NCI-H2107 treated with DMSO at 0.1 percent for 48 hours (cell line): ENCODE measurements around the gene MAST4.

ENCODE experiments used
- DNase-seq: peaks from one replicate; lab custom pipeline; 2025; ENCODE audit not compliant: unreplicated experiment; lab: John Stamatoyannopoulos, UW

MAST4 gene

GRCh38 chr5:66985417-66985816 is 389.2 kb downstream of the MAST4 start:
- no peak for DNase-seq

GRCh38 chr5:66986009-66986408 is 389.8 kb downstream of the MAST4 start:
- DNase-seq, result no peak

- DNase-seq, result no peak
Observed at GRCh38 chr5:66986534-66986933, 390.3 kb downstream of the MAST4 start.

GRCh38 chr5:66987126-66987525 is 390.9 kb downstream of the MAST4 start:
- DNase-seq, result no peak

GRCh38 chr5:66987540-66987939 is 391.3 kb downstream of the MAST4 start:
- no peak for DNase-seq

GRCh38 chr5:66987949-66988838 is 392.0 kb downstream of the MAST4 start:
- DNase-seq, result peak; percentile 10

GRCh38 chr5:66989286-66989685 is 393.1 kb downstream of the MAST4 start:
- peak; percentile 36 for DNase-seq

- no peak for DNase-seq
Observed at GRCh38 chr5:66989781-66990180, 393.6 kb downstream of the MAST4 start.

GRCh38 chr5:66991746-66992145 is 395.6 kb downstream of the MAST4 start:
- no peak for DNase-seq

GRCh38 chr5:66992547-66992946 is 396.4 kb downstream of the MAST4 start:
- DNase-seq, result no peak

GRCh38 chr5:66993448-66993847 is 397.3 kb downstream of the MAST4 start:
- no peak for DNase-seq

GRCh38 chr5:66993882-66994281 is 397.7 kb downstream of the MAST4 start:
- no peak for DNase-seq

GRCh38 chr5:66994790-66995189 is 398.6 kb downstream of the MAST4 start:
- DNase-seq, result no peak

GRCh38 chr5:67000794-67001475 is 404.7 kb downstream of the MAST4 start:
- no peak for DNase-seq

GRCh38 chr5:67002832-67003684 is 406.9 kb downstream of the MAST4 start:
- DNase-seq, result no peak

- DNase-seq, result no peak
Observed at GRCh38 chr5:67003685-67003934, 407.4 kb downstream of the MAST4 start.

- peak; percentile 85 for DNase-seq
Observed at GRCh38 chr5:67003935-67004729, 407.9 kb downstream of the MAST4 start.

- DNase-seq, result no peak
Observed at GRCh38 chr5:67004730-67005350, 408.6 kb downstream of the MAST4 start.

GRCh38 chr5:67005737-67006499 is 409.7 kb downstream of the MAST4 start:
- no peak for DNase-seq

GRCh38 chr5:67006500-67006848 is 410.3 kb downstream of the MAST4 start:
- no peak for DNase-seq
